Endothelial cell of umbilical vein (primary cell): Measurements from ENCODE around the gene STAT5A.

Source experiments
- EZH2 ChIP-seq: IDR thresholded peaks from 2 replicates; pipeline ENCODE4 v1.6.1; 2012; ENCODE audit warnings: borderline replicate concordance, low read depth, mild to moderate bottlenecking, moderate library complexity, low read length, inconsistent platforms; ENCODE audit not compliant: severe bottlenecking
- FOS ChIP-seq: IDR thresholded peaks from 2 replicates; pipeline ENCODE4 v1.6.1; 2011; ENCODE audit warnings: mild to moderate bottlenecking, low read length, moderate library complexity, borderline replicate concordance; ENCODE audit not compliant: insufficient read depth
- GATA2 ChIP-seq: IDR thresholded peaks from 2 replicates; pipeline ENCODE4 v1.7.0; 2011; ENCODE audit warnings: low read depth, mild to moderate bottlenecking, moderate library complexity, mixed read lengths, low read length; ENCODE audit not compliant: insufficient read length, insufficient read depth
- JUN ChIP-seq: IDR thresholded peaks from 2 replicates; pipeline ENCODE4 v1.6.1; 2011; ENCODE audit warnings: borderline replicate concordance, low read depth; ENCODE audit not compliant: insufficient read length, insufficient read depth
- MYC ChIP-seq: IDR thresholded peaks from one replicate; pipeline ENCODE4 v1.6.1; 2011; ENCODE audit warnings: mild to moderate bottlenecking, low read depth, low read length
- POLR2A ChIP-seq: IDR thresholded peaks from 2 replicates; pipeline ENCODE4 v1.6.1; 2012; ENCODE audit warnings: low read depth, mild to moderate bottlenecking, control low read depth, low read length
- POLR2AphosphoS5 ChIP-seq: IDR thresholded peaks from 2 replicates; pipeline ENCODE4 v1.6.1; 2012; ENCODE audit warnings: low read depth, mild to moderate bottlenecking, control low read depth, low read length, moderate library complexity; ENCODE audit not compliant: insufficient read depth
- TF ChIP-seq, protein P1 (sequence below), 2 donors: IDR thresholded peaks; 1 replicate in 1 of 2; 2 replicates in 1 of 2; pipeline ENCODE4 v1.5.1; 2011; ENCODE audit warnings: low read length in 2 of 2, mild to moderate bottlenecking in 2 of 2, moderate library complexity in 2 of 2, control low read depth in 1 of 2, inconsistent platforms in 1 of 2, low read depth in 1 of 2; ENCODE audit not compliant: insufficient read depth in 1 of 2; ENCODE audit errors: extremely low read depth in 1 of 2
- TF ChIP-seq, protein P2 (sequence below): IDR thresholded peaks from 2 replicates; pipeline ENCODE4 v1.6.1; 2011; ENCODE audit not compliant: insufficient read depth, insufficient read length

GRCh38 chr17:42315402-42316156, 27.3 kb downstream of the STAT5A start:
- TF ChIP-seq EZH2 = no peak
- TF ChIP-seq POLR2A = no peak
- TF ChIP-seq, protein P1, sequence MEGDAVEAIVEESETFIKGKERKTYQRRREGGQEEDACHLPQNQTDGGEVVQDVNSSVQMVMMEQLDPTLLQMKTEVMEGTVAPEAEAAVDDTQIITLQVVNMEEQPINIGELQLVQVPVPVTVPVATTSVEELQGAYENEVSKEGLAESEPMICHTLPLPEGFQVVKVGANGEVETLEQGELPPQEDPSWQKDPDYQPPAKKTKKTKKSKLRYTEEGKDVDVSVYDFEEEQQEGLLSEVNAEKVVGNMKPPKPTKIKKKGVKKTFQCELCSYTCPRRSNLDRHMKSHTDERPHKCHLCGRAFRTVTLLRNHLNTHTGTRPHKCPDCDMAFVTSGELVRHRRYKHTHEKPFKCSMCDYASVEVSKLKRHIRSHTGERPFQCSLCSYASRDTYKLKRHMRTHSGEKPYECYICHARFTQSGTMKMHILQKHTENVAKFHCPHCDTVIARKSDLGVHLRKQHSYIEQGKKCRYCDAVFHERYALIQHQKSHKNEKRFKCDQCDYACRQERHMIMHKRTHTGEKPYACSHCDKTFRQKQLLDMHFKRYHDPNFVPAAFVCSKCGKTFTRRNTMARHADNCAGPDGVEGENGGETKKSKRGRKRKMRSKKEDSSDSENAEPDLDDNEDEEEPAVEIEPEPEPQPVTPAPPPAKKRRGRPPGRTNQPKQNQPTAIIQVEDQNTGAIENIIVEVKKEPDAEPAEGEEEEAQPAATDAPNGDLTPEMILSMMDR (IDR thresholded peaks at IDR 0.05; ENCODE audit: extremely low read depth in 1 of 2, insufficient read depth in 1 of 2, low read depth in 1 of 2, low read length in 2 of 2) = no peak
- no peak for TF ChIP-seq MYC
- TF ChIP-seq, protein P2, sequence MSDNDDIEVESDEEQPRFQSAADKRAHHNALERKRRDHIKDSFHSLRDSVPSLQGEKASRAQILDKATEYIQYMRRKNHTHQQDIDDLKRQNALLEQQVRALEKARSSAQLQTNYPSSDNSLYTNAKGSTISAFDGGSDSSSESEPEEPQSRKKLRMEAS = no peak
- TF ChIP-seq GATA2 = no peak
- no peak for TF ChIP-seq JUN
- TF ChIP-seq FOS = no peak
- TF ChIP-seq POLR2AphosphoS5 = no peak
